K562 treated with DMSO at 1 percent for 48 hours (cell line): ENCODE results near the gene MTAP. TPM values are rescaled to one million over a fixed set of nuclear protein-coding genes. Genes with fewer than 3 reads are reported as not detected.

Experiments
- total RNA-seq: library from RNA; unstranded; fragments of 300-600 nt; gene quantifications from 2 replicates; pipeline ENCODE4 v1.2.3, GENCODE V29; 2022; ENCODE audit warnings: low replicate concordance; ENCODE audit errors: extremely low read depth

MTAP gene
- total RNA-seq, result not detected in 2 replicates

DNA sequence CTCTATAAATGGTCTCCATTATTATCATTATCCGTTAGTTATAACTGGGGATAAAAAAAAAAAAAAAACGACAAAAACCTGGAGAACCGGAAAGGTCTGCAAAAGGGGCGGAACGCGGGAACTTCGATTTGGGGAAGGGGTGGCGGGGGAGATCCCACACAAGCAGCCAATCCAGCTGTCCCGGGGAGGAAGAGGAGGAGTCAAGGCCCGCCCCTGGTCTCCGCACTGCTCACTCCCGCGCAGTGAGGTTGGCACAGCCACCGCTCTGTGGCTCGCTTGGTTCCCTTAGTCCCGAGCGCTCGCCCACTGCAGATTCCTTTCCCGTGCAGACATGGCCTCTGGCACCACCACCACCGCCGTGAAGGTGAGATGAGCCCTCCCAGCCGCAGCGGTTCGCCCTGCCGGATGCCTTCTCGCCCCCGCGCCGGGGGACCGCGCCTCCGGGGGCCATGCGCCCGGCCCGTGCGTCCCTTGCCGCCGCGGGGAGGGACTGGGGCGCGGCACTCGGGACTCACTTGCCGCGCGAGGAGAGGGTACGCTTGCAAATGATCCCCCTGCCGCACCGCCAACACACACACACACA is at the start of gene MTAP:
Gene MTAP, plus strand, starts transcription at position 219 of the 583 bp plus-strand sequence. Its CDS starts 113 bp downstream, at position 332.

Other genes with a start within 250 kb of the MTAP start
- gene CDKN2A, start 191.8 kb downstream of the MTAP start, total RNA-seq, result not detected in 2 replicates
- gene CDKN2B-AS1, start 192.2 kb downstream of the MTAP start, total RNA-seq, result not detected in 2 replicates
- not detected in 2 replicates for gene CDKN2B, start 206.7 kb downstream of the MTAP start, total RNA-seq